Type B pancreatic cell (in vitro differentiated cells): ENCODE data around the gene OR52I2. TPM values are rescaled to one million over a fixed set of nuclear protein-coding genes. Genes with fewer than 3 reads are reported as not detected.

ENCODE experiments used
- DNase-seq: peaks from one replicate; pipeline ENCODE4 v3.0.0; 2021; ENCODE audit warnings: mixed read lengths; ENCODE audit not compliant: unreplicated experiment; ENCODE audit errors: extremely low spot score
- H3K27ac Mint-ChIP-seq: 2 replicates; pipeline ENCODE4 v1.8.0; 2021; ENCODE audit warnings: mild to moderate bottlenecking, mixed read lengths
- H3K27me3 Mint-ChIP-seq: 2 replicates; pipeline ENCODE4 v1.8.0; 2021; ENCODE audit warnings: mixed read lengths
- H3K36me3 Mint-ChIP-seq: 2 replicates; pipeline ENCODE4 v1.8.0; 2021; ENCODE audit warnings: mixed read lengths
- H3K4me1 Mint-ChIP-seq: one replicate; pipeline ENCODE4 v1.8.0; 2021; ENCODE audit warnings: mixed read lengths; ENCODE audit not compliant: unreplicated experiment
- H3K4me3 Mint-ChIP-seq: 2 replicates; pipeline ENCODE4 v1.8.0; 2021; ENCODE audit warnings: mild to moderate bottlenecking, mixed read lengths
- H3K9me3 Mint-ChIP-seq: 2 replicates; pipeline ENCODE4 v1.8.0; 2021; ENCODE audit warnings: mixed read lengths
- CTCF ChIP-seq: fragments of 200-600 bp; sonication (generic); conservative IDR thresholded peaks from 2 replicates; pipeline ENCODE4 v1.5.0; 2021; ENCODE audit warnings: antibody characterized with exemption, mild to moderate bottlenecking
- total RNA-seq: library from RNA; stranded (reverse); gene quantifications from 2 replicates; pipeline ENCODE4 v1.2.1, GENCODE V29; 2021; ENCODE audit warnings: low replicate concordance

OR52I2 gene
- total RNA-seq, 1 donor from 2014 or later = not detected

- peak within 1 kb of the TSS; percentile 57 for H3K27ac Mint-ChIP-seq
- H3K4me3 Mint-ChIP-seq = peak within 1 kb of the TSS; percentile 91
- peaks cover 10% of the 10 kb centered on the region for H3K36me3 Mint-ChIP-seq
- peaks cover 11% of the 10 kb centered on the region for H3K27me3 Mint-ChIP-seq
- peaks cover 14% of the 10 kb centered on the region for H3K4me1 Mint-ChIP-seq
- TF ChIP-seq CTCF = no peak
- DNase-seq = peak; percentile 95
- no peaks in the 10 kb centered on the region for H3K9me3 Mint-ChIP-seq
Observed at GRCh38 chr11:4607781-4608666, 26.5 kb downstream of the OR52I2 start, which contains the start of gene TRIM68. TSS of gene TRIM68 (minus strand) at chr11:4608231. CDS start at chr11:4605504, 2,727 bp downstream.

GRCh38 chr11:4610258-4610935, 28.9 kb downstream of the OR52I2 start:
- DNase-seq = no peak
- Mint-ChIP-seq H3K4me3 (no peak overlapping the region), H3K36me3 (no peaks in the 10 kb centered on the region), H3K4me1 (peaks cover 14% of the 10 kb centered on the region), H3K9me3 (no peaks in the 10 kb centered on the region), H3K27ac (no peak overlapping the region), H3K27me3 (peaks cover 24% of the 10 kb centered on the region)
- TF ChIP-seq CTCF = no peak

GRCh38 chr11:4611986-4612385, 30.4 kb downstream of the OR52I2 start:
- Mint-ChIP-seq H3K36me3 (no peaks in the 10 kb centered on the region), H3K9me3 (no peaks in the 10 kb centered on the region), H3K4me1 (peaks cover 11% of the 10 kb centered on the region), H3K27me3 (peaks cover 25% of the 10 kb centered on the region), H3K4me3 (no peak overlapping the region), H3K27ac (no peak overlapping the region)
- DNase-seq = no peak
- no peak for TF ChIP-seq CTCF

- no peaks in the 10 kb centered on the region for H3K4me1 Mint-ChIP-seq
- H3K36me3 Mint-ChIP-seq = no peaks in the 10 kb centered on the region
- DNase-seq = no peak
- H3K27me3 Mint-ChIP-seq = peaks cover 26% of the 10 kb centered on the region
- H3K4me3 Mint-ChIP-seq = no peak overlapping the region
- H3K27ac Mint-ChIP-seq = no peak overlapping the region
- TF ChIP-seq CTCF = no peak
- no peaks in the 10 kb centered on the region for H3K9me3 Mint-ChIP-seq
Observed at GRCh38 chr11:4615856-4616444, 34.4 kb downstream of the OR52I2 start.

- H3K9me3 Mint-ChIP-seq = no peaks in the 10 kb centered on the region
- no peak for TF ChIP-seq CTCF
- H3K4me1 Mint-ChIP-seq = no peaks in the 10 kb centered on the region
- no peak overlapping the region for H3K4me3 Mint-ChIP-seq
- DNase-seq = no peak
- no peak overlapping the region for H3K27ac Mint-ChIP-seq
- H3K27me3 Mint-ChIP-seq = peaks cover 16% of the 10 kb centered on the region
- H3K36me3 Mint-ChIP-seq = no peaks in the 10 kb centered on the region
Observed at GRCh38 chr11:4619514-4619913, 38.0 kb downstream of the OR52I2 start.
